ENCODE data around the gene TICAM1. TPM values are rescaled to one million over a fixed set of nuclear protein-coding genes. Genes with fewer than 3 reads are reported as not detected.

Gene TICAM1
- total and polyA plus RNA-seq, 2 of the 13 experiments (the other 11 are each of a cell fraction or from before 2014, with no cell fraction given), result 0.33 to 0.95 TPM

GRCh38 chr19:4870025-4870700, 38.7 kb upstream of the TICAM1 start (continued):
- 0 out of 2 replicates have a peak, but pooled peaks have one; percentile 9 for TF ChIP-seq RERE (CRISPR knock-in tag; IDR thresholded peaks at IDR 0.05; ENCODE audit: low read depth)
- peak; percentile 75; the same call in 1 of the 2 replicates for TF ChIP-seq ZNF441 (CRISPR knock-in tag; IDR thresholded peaks at IDR 0.05; ENCODE audit: borderline replicate concordance)
- TF ChIP-seq, protein P1, sequence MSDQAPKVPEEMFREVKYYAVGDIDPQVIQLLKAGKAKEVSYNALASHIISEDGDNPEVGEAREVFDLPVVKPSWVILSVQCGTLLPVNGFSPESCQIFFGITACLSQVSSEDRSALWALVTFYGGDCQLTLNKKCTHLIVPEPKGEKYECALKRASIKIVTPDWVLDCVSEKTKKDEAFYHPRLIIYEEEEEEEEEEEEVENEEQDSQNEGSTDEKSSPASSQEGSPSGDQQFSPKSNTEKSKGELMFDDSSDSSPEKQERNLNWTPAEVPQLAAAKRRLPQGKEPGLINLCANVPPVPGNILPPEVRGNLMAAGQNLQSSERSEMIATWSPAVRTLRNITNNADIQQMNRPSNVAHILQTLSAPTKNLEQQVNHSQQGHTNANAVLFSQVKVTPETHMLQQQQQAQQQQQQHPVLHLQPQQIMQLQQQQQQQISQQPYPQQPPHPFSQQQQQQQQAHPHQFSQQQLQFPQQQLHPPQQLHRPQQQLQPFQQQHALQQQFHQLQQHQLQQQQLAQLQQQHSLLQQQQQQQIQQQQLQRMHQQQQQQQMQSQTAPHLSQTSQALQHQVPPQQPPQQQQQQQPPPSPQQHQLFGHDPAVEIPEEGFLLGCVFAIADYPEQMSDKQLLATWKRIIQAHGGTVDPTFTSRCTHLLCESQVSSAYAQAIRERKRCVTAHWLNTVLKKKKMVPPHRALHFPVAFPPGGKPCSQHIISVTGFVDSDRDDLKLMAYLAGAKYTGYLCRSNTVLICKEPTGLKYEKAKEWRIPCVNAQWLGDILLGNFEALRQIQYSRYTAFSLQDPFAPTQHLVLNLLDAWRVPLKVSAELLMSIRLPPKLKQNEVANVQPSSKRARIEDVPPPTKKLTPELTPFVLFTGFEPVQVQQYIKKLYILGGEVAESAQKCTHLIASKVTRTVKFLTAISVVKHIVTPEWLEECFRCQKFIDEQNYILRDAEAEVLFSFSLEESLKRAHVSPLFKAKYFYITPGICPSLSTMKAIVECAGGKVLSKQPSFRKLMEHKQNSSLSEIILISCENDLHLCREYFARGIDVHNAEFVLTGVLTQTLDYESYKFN (CRISPR knock-in tag; conservative IDR thresholded peaks at IDR 0.05), result peak; percentile 91
- TF ChIP-seq, protein P2, sequence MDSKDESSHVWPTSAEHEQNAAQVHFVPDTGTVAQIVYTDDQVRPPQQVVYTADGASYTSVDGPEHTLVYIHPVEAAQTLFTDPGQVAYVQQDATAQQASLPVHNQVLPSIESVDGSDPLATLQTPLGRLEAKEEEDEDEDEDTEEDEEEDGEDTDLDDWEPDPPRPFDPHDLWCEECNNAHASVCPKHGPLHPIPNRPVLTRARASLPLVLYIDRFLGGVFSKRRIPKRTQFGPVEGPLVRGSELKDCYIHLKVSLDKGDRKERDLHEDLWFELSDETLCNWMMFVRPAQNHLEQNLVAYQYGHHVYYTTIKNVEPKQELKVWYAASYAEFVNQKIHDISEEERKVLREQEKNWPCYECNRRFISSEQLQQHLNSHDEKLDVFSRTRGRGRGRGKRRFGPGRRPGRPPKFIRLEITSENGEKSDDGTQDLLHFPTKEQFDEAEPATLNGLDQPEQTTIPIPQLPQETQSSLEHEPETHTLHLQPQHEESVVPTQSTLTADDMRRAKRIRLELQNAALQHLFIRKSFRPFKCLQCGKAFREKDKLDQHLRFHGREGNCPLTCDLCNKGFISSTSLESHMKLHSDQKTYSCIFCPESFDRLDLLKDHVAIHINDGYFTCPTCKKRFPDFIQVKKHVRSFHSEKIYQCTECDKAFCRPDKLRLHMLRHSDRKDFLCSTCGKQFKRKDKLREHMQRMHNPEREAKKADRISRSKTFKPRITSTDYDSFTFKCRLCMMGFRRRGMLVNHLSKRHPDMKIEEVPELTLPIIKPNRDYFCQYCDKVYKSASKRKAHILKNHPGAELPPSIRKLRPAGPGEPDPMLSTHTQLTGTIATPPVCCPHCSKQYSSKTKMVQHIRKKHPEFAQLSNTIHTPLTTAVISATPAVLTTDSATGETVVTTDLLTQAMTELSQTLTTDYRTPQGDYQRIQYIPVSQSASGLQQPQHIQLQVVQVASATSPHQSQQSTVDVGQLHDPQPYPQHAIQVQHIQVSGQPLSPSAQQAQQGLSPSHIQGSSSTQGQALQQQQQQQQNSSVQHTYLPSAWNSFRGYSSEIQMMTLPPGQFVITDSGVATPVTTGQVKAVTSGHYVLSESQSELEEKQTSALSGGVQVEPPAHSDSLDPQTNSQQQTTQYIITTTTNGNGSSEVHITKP (CRISPR knock-in tag; IDR thresholded peaks at IDR 0.05; ENCODE audit: low read depth), result peak; percentile 95
- TF ChIP-seq CCAR2 (optimal IDR thresholded peaks at IDR 0.05; ENCODE audit: low read depth, low read length), result peak; percentile 69
- no peak for TF ChIP-seq SMAD9 (CRISPR knock-in tag; IDR thresholded peaks at IDR 0.05)
- TF ChIP-seq ZNF567 (CRISPR knock-in tag; IDR thresholded peaks at IDR 0.05; ENCODE audit: borderline replicate concordance), result no peak
- TF ChIP-seq ATM (IDR thresholded peaks at IDR 0.05; ENCODE audit: borderline replicate concordance), result no peak
- TF ChIP-seq ESRRA (CRISPR knock-in tag; IDR thresholded peaks at IDR 0.05; ENCODE audit: low read depth), result peak; percentile 87
- no peak for TF ChIP-seq ZFP90 (CRISPR knock-in tag; IDR thresholded peaks at IDR 0.05; ENCODE audit: borderline replicate concordance)
- no peak for TF ChIP-seq FOXA1 (IDR thresholded peaks at IDR 0.05)
- TF ChIP-seq FOXA1 (CRISPR knock-in tag; IDR thresholded peaks at IDR 0.05), result peak; percentile 6; the same call in 1 of the 2 replicates
- TF ChIP-seq ZBTB25 (CRISPR knock-in tag; IDR thresholded peaks at IDR 0.05), result peak; percentile 74

Measured in HepG2 (cell line).